ENCODE measurements around the gene ENAH.
A peak's percentile ranks its signal among the peaks of the same experiment; 100 is the strongest.

Gene ENAH

DNA sequence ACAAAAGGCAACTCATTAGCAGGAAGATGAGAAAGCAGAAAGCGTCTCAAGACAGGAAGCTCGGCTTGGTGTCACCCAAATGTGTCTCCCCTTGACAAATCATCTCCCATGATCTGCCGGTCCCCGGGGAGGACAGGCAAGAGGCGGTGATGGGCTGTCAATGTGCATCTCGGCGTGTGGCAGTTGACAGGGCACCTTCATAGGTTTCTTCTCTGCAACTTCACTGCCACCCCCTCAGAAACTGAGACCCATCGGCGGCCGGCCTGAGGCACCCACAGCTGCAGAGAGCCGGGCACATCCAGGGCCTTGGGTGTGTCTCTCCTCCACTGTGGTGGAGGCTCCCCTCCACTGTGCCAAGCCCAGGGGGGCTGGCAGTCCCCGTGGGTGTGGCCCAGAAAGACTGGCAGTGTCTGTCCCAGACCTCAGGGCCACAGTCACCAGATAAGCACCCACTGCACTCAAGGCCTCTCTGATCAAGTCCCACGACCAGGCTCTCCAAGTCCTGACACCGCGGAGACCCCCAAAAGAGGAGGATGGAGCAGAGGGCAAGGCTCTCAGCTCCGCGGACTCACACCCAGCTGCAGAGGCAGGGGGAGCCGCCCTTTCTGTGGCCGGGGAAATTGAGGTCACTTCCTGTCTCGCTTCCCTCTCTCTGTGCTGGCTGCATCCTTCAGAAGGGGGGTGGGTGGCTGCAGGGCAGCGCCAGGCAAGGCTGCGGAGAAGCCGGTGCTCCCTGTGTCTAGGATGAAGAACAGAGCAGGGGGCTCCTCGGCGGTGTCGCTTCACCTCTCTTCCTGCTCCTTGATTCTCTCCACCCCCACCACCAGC lies 185.5 kb downstream of the ENAH start:
- Mint-ChIP-seq H3K4me3 (peak overlapping the region; percentile 93 to 95), H3K27me3 (no peaks in the 10 kb centered on the region), H3K36me3 (no peaks in the 10 kb centered on the region), H3K27ac (peak overlapping the region; percentile 99), H3K4me1 (peaks cover 19 to 50% of the 10 kb centered on the region in 2 donors), H3K9me3 (no peaks in the 10 kb centered on the region)
- DNase-seq: peak; percentile 90
- peak; percentile 93 for ATAC-seq (replicated peaks)

DNA sequence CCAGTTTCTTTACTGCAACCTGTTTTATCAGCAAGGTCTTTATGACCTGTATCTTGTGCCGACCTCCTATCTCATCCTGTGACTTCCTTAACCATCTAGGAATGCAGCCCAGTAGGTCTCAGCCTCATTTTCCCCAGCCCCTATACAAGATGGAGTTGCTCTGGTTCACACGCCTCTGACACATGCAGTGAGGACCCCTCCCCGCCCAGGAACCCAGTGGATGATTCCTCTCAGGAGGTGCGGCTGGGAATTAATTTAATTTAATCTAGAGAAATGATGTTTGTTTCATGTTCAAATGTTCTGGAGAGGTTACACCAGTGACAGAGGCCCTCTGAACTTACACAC lies 186.1 kb downstream of the ENAH start:
- H3K9me3 Mint-ChIP-seq: no peaks in the 10 kb centered on the region
- H3K4me3 Mint-ChIP-seq: peak overlapping the region; percentile 93 to 95
- no peaks in the 10 kb centered on the region for H3K27me3 Mint-ChIP-seq
- ATAC-seq (replicated peaks) (no peak), DNase-seq (no peak)
- peak overlapping the region; percentile 99 for H3K27ac Mint-ChIP-seq
- H3K4me1 Mint-ChIP-seq: peaks cover 19 to 50% of the 10 kb centered on the region in 2 donors
- H3K36me3 Mint-ChIP-seq: no peaks in the 10 kb centered on the region

DNA sequence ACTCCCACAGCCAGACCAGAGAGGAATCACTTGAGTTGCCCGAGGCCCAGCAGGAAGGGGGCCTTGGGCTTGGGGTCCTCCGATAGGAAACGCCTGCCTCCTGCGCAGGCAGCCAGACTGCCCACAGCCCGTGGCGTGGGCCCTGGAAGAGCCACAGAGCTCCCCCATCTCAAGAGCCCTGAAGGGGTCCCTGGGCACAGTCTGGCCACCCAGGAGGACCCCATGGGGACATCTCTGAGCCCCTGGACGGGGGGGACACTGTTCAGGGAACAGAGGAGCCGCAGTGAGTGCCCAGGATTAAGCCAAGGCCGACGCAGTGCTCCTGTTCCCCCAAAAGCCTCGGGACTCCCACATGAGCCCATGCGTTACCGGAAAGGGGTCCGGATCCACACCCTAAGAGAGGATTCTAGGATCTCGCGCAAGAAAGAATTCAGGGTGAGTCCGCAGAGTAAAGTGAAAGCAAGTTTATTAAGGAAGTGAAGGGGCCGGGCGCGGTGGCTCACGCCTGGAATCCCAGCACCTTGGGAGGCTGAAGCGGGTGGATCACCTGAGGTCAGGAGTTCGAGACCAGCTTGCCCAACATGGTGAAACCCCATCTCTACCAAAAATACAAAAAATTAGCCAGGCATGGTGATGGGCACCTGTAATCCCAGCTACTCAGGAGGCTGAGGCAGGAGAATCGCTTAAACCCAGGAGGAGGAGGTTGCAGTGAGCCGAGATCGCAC lies 187.0 kb downstream of the ENAH start:
- Mint-ChIP-seq H3K4me1 (peaks cover 19 to 51% of the 10 kb centered on the region in 2 donors), H3K36me3 (no peaks in the 10 kb centered on the region)

DNA sequence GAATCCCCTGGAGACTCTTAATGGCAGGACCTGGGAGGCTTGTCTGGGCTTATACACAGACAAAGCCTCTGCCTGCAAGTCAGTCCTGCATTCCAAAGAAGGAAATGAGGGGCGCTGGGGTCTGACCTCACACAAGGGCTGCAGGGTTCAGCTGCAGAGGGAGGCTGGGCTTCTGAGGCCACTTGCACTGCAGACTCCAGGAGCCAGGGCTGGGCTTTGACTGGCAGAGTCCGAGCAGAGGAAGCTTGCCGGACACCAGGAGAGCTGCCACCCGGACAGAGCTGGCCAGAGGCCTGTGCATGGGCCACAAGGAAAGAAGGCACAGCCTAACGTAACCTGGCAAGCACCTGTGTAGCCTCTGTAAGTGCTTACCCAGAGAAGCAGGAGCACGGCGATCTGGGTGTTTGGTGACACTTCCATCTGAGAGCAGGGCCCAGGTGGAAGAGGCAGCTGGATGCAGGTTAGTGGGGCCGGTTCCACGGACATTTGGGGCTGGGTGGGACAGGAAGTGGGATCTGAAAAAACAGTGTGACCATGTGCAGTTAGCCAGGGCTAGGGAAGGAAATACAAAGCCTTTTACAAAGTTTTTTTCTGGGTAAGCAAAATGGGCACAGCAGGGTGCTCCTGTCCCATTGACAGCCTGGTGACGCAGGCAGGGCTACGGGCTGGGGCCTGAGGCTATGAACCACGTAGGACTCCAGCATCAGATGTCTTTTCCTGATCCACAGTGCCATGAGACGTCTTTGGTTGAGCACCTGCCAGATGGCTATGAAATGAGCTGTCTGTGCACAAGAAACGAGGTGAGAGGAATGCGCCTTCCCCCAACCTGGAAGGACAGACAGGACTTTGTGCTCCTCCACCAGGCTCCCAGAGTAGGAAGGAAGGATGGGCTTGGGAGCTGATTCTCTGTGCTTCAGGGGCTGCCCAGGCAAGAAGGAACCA lies 187.8 kb downstream of the ENAH start:
- DNase-seq: no peak
- Mint-ChIP-seq H3K4me3 (peak overlapping the region; percentile 25 to 35), H3K27ac (peak overlapping the region; percentile 99), H3K9me3 (no peaks in the 10 kb centered on the region), H3K36me3 (no peaks in the 10 kb centered on the region), H3K4me1 (peaks cover 21 to 56% of the 10 kb centered on the region in 2 donors), H3K27me3 (no peaks in the 10 kb centered on the region)
- ATAC-seq (replicated peaks): no peak

More for the DNA sequence above, 187.0 kb downstream of the ENAH start:
- Mint-ChIP-seq H3K27me3 (no peaks in the 10 kb centered on the region), H3K9me3 (no peaks in the 10 kb centered on the region), H3K27ac (peak overlapping the region; percentile 99), H3K4me3 (peak overlapping the region; percentile 37 to 69)
- DNase-seq: no peak
- ATAC-seq (replicated peaks): no peak

DNA sequence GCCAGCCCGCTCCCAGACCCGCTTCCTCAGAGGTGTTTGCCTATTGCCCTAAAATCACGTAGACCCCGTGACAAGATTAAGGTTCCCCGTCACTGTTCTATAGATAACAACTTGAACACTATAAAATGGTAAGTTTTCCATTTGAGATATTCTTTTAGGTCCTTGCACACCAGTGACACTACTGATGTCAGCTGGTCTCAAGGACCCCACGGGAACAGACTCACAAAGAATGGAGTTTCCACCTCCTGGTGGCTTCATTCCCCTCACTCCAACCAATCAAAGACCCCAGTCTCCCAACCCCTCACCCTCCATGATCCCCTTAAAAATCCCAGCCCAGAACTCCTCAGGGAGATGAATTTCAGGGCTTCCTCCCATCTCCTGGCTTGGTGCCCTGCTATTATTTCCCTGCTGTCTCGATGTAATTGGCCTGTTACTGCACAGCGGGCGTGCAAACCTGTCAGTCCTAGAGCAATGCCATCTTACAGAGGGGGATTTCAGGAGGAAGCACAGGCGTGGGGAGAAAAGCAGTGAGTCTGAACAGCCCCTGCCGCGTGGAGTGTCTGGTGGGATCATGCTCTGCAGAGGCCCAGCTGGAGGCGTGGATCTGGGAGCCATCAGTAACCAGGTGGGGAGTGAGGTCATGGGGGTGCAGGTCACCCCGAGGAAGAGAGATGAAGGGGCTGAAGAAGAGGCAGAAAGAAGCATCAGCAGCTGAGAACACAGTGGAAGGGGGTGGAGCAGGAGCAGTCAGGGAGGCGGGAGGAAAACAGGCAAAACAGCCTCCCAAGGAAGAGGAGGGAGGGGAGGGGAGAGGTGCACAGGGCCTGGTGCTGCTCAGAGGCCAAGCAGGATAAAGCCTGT lies 190.0 kb downstream of the ENAH start:
- Mint-ChIP-seq H3K36me3 (no peaks in the 10 kb centered on the region), H3K9me3 (no peaks in the 10 kb centered on the region), H3K27ac (peak overlapping the region; percentile 53), H3K4me1 (peaks cover 16 to 50% of the 10 kb centered on the region in 2 donors), H3K4me3 (no peak overlapping the region), H3K27me3 (no peaks in the 10 kb centered on the region)
- no peak for ATAC-seq (replicated peaks)
- no peak for DNase-seq

DNA sequence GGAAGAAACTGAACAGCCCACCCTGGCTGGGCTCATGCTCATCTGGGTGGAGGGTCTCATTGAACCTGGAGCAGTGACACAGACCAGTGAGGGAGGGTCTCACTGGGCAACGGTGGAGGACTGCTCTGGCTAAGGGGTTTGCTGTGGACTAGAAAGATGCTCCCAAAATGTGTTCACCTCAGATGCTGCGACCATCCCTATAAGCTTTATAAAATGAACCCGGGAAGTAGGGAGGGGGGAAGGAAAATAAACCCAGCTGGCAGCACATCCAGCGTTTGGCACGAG lies 190.6 kb downstream of the ENAH start:
- H3K4me1 Mint-ChIP-seq: peaks cover 16 to 44% of the 10 kb centered on the region in 2 donors
- ATAC-seq (replicated peaks): no peak

DNA sequence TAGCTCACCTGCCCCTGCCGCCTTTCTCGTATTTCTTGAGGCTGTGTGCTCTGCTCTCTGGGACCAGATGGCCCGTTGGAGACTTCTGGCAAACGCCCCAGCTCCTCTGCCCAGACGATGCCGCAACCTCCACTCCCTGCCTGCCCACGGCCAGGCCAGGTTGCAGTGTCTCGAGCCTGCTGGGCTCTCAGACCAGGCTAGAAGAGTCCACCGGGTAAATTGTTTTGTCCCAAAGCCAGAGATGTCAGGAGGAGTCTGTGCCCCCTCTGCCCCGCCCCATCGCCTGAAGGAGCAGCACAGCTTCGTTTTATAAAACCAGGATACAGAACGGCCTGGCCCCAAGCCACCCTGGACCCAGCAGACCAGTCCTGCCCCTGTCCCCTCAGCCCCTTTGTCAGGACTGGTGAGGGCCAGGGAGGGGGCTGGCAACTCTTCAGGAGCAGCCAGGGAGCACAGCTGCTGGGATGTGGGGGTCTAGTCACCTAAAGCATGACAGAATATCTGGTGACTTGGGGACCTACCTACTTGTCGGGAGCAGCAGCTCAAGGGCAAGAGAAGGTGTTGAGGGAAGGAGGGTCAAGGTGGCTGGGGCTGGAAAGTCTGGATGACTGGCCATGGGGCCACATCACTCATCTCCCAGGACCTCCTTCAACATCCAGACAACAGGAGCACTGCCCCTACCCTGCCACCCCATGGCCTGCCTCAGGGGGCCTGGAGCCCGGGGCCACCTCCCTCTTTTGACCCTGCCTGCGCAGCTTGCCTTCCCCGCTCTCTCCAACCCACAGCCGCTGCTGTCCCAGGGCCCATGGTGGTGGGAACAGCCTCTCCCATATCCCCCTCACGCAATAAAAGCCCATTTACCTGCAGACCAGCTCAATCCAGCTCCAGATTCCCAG lies 191.1 kb downstream of the ENAH start:
- Mint-ChIP-seq H3K4me3 (no peak overlapping the region), H3K27ac (no peak overlapping the region), H3K4me1 (peaks cover 15 to 39% of the 10 kb centered on the region in 2 donors), H3K9me3 (no peaks in the 10 kb centered on the region), H3K27me3 (no peaks in the 10 kb centered on the region), H3K36me3 (no peaks in the 10 kb centered on the region)
- ATAC-seq (replicated peaks) (no peak), DNase-seq (no peak)

More for the DNA sequence above, 190.6 kb downstream of the ENAH start:
- Mint-ChIP-seq H3K27ac (no peak overlapping the region), H3K4me3 (no peak overlapping the region), H3K9me3 (no peaks in the 10 kb centered on the region), H3K36me3 (no peaks in the 10 kb centered on the region), H3K27me3 (no peaks in the 10 kb centered on the region)
- DNase-seq: no peak

DNA sequence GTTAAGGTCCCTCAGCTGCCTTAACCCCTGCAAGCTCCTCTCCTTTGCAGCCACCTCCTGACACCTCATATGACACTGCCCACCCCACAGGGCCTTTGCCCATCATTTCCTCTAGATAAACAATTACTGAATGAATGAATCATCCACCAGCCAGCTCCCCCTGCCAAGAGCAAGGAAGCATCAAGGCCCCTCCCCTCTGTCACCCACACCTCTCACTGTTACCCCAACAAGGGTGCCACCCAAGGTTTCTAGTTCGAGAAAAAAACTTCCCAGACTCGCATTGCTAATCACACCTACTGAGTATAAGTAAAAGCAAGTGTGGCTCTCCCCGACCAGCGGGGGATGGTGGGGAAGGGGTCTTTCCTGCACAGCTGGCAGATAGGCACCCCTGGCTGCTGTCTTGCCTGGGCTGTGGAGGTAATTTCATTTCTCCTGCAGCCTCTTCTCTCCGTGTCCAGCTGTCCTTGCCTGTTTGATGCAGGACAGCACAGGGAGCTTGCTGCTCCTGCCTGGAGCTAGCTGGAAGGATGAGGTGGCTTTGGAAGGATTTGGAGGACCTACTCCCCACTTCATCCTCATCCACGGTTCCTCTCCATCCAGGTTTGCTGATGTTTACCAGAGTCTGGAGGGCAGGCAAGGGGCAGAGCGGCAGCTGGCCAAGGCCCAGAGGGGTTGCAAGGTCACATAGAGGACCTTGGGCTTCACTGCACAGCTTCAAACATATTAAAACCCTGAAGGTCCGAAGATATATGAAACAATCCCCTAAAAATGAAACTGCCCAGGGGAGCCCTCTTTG lies 192.0 kb downstream of the ENAH start:
- Mint-ChIP-seq H3K4me1 (peaks cover 14 to 32% of the 10 kb centered on the region in 2 donors), H3K4me3 (no peak overlapping the region), H3K27ac (no peak overlapping the region), H3K27me3 (no peaks in the 10 kb centered on the region), H3K9me3 (no peaks in the 10 kb centered on the region), H3K36me3 (no peaks in the 10 kb centered on the region)
- ATAC-seq (replicated peaks): peak; percentile 41 to 52
- DNase-seq: no peak

DNA sequence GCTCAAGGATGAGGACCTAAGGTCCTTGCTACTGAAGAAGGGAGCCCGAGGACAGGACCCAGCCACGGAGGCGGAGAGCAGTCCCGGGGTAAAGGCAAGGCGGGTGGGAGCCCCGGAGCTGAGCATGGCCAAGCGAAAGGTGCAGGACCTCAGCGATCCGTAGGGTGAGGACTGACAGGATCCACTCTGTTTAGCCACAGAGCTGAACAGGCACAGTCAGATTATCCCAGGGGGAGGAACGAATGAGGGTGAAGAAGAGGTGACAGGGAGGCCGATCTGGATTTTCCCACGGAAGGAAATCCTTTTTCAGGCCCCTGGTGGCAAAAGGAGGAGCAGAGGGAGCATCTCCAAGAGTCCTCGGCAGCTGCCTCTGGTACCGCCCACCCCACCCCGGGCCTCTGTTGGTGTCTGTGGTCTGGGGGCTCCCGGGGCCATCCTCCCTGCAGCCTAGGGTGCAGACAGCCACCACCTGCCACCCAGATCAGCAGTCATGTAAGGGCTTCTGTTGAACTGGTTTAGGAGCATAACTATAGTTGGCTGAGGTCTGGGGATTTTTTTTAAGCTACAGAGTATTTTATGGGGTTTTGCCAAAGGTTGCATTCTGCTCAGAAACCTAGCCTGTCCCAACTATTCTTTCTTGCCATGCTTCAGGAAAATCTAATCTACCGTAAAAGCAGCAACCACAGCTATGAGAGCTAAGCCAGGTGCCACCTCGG lies 192.7 kb downstream of the ENAH start:
- H3K4me3 Mint-ChIP-seq: no peak overlapping the region
- DNase-seq (no peak), ATAC-seq (replicated peaks) (peak in 1 of 2 donors; percentile 23)
- H3K4me1 Mint-ChIP-seq: peaks cover 10 to 25% of the 10 kb centered on the region in 2 donors
- no peaks in the 10 kb centered on the region for H3K9me3 Mint-ChIP-seq
- no peaks in the 10 kb centered on the region for H3K27me3 Mint-ChIP-seq
- H3K27ac Mint-ChIP-seq: peak overlapping the region; percentile 82
- no peaks in the 10 kb centered on the region for H3K36me3 Mint-ChIP-seq

DNA sequence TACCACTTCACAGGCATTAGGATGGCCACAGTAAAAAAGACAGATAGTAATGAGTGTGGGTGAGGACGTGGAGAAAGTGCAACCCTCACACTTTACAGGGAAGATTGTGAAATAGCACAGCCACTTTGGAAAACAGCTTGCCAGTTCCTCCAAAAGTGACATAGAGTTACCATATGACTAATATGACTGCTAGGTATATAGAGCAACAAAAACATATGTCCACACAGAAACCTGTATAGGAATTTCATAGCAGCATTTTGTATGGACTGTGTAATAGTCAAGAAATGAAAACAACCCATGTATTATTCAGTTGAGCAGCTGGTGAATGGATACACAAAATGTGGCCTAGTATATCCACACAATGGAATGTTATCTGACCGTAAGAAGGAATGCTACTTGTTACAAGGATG lies 194.7 kb downstream of the ENAH start:
- Mint-ChIP-seq H3K36me3 (no peaks in the 10 kb centered on the region), H3K27me3 (no peaks in the 10 kb centered on the region), H3K27ac (no peak overlapping the region), H3K4me3 (no peak overlapping the region), H3K4me1 (peaks cover 12 to 28% of the 10 kb centered on the region in 2 donors), H3K9me3 (no peaks in the 10 kb centered on the region)
- DNase-seq (no peak), ATAC-seq (replicated peaks) (no peak)

DNA sequence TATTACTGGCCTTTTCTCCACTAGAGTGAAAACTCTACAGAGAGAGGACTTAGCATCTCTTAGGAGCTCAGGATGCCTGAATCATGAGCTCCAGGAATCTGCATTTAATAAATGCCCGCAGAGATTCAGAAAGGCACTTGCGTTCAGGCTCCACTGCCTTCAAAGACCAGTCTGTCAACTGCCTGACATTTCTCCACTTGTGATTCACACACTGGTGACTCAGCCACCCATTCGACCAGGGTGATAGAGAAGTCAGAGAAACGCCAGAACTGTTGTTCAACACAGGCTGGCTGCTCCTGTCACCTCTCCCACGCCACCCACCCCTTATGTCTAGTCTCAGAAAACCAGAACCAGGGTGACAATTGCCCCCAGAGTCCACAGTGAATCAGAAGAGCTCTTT lies 198.2 kb downstream of the ENAH start:
- H3K36me3 Mint-ChIP-seq: no peaks in the 10 kb centered on the region
- H3K27ac Mint-ChIP-seq: peak overlapping the region; percentile 72
- H3K27me3 Mint-ChIP-seq: no peaks in the 10 kb centered on the region
- ATAC-seq (replicated peaks) (peak; percentile 94 to 95), DNase-seq (no peak)
- no peaks in the 10 kb centered on the region for H3K9me3 Mint-ChIP-seq
- peak overlapping the region in 1 of 2 donors; percentile 66 for H3K4me3 Mint-ChIP-seq
- peaks cover 7 to 14% of the 10 kb centered on the region in 2 donors for H3K4me1 Mint-ChIP-seq
